ENCODE data around the gene FANCC. TPM values are rescaled to one million over a fixed set of nuclear protein-coding genes. Genes with fewer than 3 reads are reported as not detected.
A peak's percentile ranks its signal among the peaks of the same experiment; 100 is the strongest.

Gene FANCC
- total and polyA plus RNA-seq, 2 experiments from 2014 or later: 11.9 to 14.0 TPM

DNA sequence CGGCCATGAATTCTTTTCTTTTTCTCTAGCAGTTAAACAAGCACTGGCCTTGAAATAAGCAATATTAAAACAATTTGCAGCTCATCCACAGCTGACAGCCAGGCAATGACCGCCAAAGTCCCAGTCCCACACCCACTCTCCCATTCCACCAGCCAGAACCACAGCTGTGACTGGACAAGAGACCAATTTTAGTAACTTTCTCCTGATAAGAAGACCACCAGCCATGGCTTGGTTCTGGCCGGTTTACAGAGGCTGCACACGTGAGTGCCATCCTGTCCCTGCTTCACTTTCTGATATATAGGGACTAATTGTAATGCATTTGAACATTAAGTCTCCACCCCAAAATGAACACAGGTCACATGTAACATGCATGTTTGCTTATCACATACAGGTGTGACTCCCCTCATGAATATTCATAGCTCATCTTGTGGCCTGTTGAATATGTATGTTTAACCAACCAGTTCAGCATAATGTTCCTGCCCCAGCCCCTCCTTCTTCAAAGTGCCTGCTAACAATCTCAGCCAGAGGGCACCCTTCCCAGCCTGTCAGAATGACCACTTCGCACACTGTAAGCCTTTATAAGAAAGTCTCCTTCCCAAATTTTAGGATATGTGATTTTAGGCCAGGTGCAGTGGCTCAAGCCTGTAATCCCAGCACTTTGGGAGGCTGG, 23.9 kb upstream of the FANCC start:
- H3K27ac ChIP-seq: no peak overlapping the region
- DNase-seq (ENCODE audit: low read depth in 1 of 2, low spot score in 1 of 2): peak; percentile 52 to 57
- TF ChIP-seq, protein P1, sequence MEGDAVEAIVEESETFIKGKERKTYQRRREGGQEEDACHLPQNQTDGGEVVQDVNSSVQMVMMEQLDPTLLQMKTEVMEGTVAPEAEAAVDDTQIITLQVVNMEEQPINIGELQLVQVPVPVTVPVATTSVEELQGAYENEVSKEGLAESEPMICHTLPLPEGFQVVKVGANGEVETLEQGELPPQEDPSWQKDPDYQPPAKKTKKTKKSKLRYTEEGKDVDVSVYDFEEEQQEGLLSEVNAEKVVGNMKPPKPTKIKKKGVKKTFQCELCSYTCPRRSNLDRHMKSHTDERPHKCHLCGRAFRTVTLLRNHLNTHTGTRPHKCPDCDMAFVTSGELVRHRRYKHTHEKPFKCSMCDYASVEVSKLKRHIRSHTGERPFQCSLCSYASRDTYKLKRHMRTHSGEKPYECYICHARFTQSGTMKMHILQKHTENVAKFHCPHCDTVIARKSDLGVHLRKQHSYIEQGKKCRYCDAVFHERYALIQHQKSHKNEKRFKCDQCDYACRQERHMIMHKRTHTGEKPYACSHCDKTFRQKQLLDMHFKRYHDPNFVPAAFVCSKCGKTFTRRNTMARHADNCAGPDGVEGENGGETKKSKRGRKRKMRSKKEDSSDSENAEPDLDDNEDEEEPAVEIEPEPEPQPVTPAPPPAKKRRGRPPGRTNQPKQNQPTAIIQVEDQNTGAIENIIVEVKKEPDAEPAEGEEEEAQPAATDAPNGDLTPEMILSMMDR (IDR thresholded peaks at IDR 0.05; ENCODE audit: low read depth, low read length): peak; percentile 39
- H3K4me3 ChIP-seq: no peak overlapping the region
- H3K27me3 ChIP-seq: no peaks in the 10 kb centered on the region
- no peaks in the 10 kb centered on the region for H3K36me3 ChIP-seq
- peaks cover 7% of the 10 kb centered on the region for H3K4me1 ChIP-seq (ENCODE audit: low read depth)
- no peaks in the 10 kb centered on the region for H3K9me3 ChIP-seq (ENCODE audit: low read depth)

GRCh38 chr9:95338243-95338642, 20.7 kb upstream of the FANCC start:
- TF ChIP-seq, protein P1 (IDR thresholded peaks at IDR 0.05; ENCODE audit: low read depth, low read length): no peak
- H3K9me3 ChIP-seq (ENCODE audit: low read depth): no peaks in the 10 kb centered on the region
- peaks cover 5% of the 10 kb centered on the region for H3K4me1 ChIP-seq (ENCODE audit: low read depth)
- DNase-seq (ENCODE audit: low read depth in 1 of 2, low spot score in 1 of 2): no peak
- no peak overlapping the region for H3K4me3 ChIP-seq
- H3K36me3 ChIP-seq: no peaks in the 10 kb centered on the region
- H3K27ac ChIP-seq: no peak overlapping the region
- no peaks in the 10 kb centered on the region for H3K27me3 ChIP-seq

- Histone ChIP-seq H3K36me3 (no peaks in the 10 kb centered on the region), H3K4me1 (ENCODE audit: low read depth) (no peaks in the 10 kb centered on the region), H3K27me3 (no peaks in the 10 kb centered on the region), H3K27ac (no peak overlapping the region), H3K9me3 (ENCODE audit: low read depth) (no peaks in the 10 kb centered on the region), H3K4me3 (no peak overlapping the region)
- TF ChIP-seq, protein P1 (IDR thresholded peaks at IDR 0.05; ENCODE audit: low read depth, low read length): peak; percentile 52
- DNase-seq (ENCODE audit: low read depth in 1 of 2, low spot score in 1 of 2): peak; percentile 9 to 26
Measured at GRCh38 chr9:95336281-95336680, 18.8 kb upstream of the FANCC start.

DNA sequence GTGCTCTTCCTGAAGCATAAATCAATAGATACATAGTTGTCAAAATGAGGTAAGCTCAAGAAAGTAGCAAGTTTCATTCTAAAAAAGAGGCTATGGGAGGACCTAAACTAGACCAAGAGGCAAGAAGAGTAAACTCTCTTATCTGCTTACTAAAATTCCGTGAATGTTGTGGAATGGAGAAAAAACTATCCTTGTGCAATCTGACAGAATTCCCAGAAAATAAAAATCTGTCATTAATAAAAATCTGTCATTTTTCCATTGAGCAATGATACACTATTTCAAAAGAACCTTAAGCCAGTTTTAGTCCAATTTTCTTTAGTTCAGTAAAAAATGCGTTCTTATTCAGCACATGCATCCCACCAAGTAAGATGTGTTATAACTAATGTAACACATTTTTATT, 15.9 kb upstream of the FANCC start:
- DNase-seq (ENCODE audit: low read depth in 1 of 2, low spot score in 1 of 2): peak in 1 of 2 donors; percentile 35
- no peaks in the 10 kb centered on the region for H3K36me3 ChIP-seq
- no peak overlapping the region for H3K4me3 ChIP-seq
- no peaks in the 10 kb centered on the region for H3K27me3 ChIP-seq
- H3K27ac ChIP-seq: no peak overlapping the region
- H3K9me3 ChIP-seq (ENCODE audit: low read depth): no peaks in the 10 kb centered on the region
- TF ChIP-seq, protein P1 (IDR thresholded peaks at IDR 0.05; ENCODE audit: low read depth, low read length): no peak
- no peaks in the 10 kb centered on the region for H3K4me1 ChIP-seq (ENCODE audit: low read depth)

DNA sequence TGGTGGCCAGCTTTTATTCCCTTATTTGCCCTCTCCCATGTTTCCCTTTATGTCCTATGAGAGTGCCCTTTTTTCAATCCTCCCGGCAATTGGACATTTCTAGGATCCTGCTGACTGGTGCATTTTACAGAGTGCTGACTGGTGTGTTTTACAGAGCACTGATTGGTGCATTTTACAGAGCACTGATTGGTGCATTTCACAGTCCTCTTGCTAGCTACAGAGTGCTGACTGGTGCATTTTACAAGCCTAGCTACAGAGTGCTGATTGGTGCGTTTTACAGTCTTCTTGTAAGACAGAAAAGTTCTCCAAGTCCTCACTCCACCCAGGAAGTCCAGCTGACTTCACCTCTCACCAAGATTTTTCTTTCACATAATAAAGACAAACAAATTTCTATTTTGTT, 15.4 kb upstream of the FANCC start:
- Histone ChIP-seq H3K36me3 (no peaks in the 10 kb centered on the region), H3K9me3 (ENCODE audit: low read depth) (no peaks in the 10 kb centered on the region), H3K4me3 (no peak overlapping the region), H3K27ac (no peak overlapping the region), H3K4me1 (ENCODE audit: low read depth) (no peaks in the 10 kb centered on the region), H3K27me3 (no peaks in the 10 kb centered on the region)
- TF ChIP-seq, protein P1 (IDR thresholded peaks at IDR 0.05; ENCODE audit: low read depth, low read length): no peak
- DNase-seq (ENCODE audit: low read depth in 1 of 2, low spot score in 1 of 2): no peak
